ENCODE results near the gene KLRC2. TPM values are rescaled to one million over a fixed set of nuclear protein-coding genes. Genes with fewer than 3 reads are reported as not detected.
"Not testable (repeated sequence)": the region's sequence is repeated elsewhere in the genome, so short reads cannot be mapped to it uniquely, and the experiment has no call there.

The KLRC2 gene
- total RNA-seq, 3 donors from 2014 or later (not counting 1 experiment from before 2014, with no cell fraction given), result 3.0 to 57.5 (median 11.4) TPM

DNA sequence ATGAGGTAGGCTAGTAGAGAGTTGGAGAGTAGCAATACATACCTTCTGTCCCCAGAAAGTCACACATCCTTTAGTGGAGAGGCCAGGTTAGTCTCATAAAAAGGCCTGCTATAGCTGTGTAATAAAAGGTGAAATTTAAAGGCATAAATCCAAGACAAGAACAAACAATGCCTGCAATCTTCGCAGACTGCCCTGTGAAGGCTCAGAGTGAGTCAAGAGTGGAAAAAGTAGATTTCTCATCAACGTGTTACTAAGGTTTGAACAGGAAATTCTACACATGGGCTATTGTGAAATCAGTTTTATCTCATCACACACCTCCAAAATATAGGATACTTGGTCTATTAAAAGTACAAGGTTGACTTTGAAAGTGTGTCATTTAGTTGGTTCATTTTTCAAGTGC, 17.3 kb upstream of the KLRC2 start, which contains the start of gene KLRC1:
Gene KLRC1, minus strand, starts transcription at position 222 of the 400 bp plus-strand sequence. CDS start 2,221 bp downstream, outside the sequence.
- 26% methylated on average over 2 of the region's 2 CpGs for WGBS (ENCODE audit: insufficient coverage)

DNA sequence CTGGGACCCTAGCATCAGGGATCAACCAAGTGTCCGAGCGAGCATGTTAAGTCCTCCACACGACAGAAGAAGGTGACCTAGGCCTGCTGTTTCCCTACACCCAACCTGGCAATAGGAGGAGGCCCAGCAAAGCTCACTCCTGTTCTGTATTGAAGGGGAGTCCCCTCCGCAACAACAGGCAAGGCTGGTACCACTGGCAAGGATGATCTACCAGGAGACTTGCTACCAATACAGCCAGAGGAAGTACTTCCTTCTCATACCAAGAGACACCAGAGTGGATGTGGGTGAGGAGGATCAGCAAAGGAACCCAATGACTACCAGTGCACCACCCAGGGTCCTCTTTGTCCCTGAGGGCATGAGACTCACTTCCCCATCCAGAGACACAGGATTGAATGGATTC, 12.4 kb upstream of the KLRC2 start:
- H3K36me3 ChIP-seq (ENCODE audit: control insufficient read depth, insufficient read depth, low read length), result peaks cover 25% of the 10 kb centered on the region
- TF ChIP-seq, protein P1, sequence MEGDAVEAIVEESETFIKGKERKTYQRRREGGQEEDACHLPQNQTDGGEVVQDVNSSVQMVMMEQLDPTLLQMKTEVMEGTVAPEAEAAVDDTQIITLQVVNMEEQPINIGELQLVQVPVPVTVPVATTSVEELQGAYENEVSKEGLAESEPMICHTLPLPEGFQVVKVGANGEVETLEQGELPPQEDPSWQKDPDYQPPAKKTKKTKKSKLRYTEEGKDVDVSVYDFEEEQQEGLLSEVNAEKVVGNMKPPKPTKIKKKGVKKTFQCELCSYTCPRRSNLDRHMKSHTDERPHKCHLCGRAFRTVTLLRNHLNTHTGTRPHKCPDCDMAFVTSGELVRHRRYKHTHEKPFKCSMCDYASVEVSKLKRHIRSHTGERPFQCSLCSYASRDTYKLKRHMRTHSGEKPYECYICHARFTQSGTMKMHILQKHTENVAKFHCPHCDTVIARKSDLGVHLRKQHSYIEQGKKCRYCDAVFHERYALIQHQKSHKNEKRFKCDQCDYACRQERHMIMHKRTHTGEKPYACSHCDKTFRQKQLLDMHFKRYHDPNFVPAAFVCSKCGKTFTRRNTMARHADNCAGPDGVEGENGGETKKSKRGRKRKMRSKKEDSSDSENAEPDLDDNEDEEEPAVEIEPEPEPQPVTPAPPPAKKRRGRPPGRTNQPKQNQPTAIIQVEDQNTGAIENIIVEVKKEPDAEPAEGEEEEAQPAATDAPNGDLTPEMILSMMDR (IDR thresholded peaks at IDR 0.05), result no peak
- H3K9me3 Mint-ChIP-seq, result no peaks in the 10 kb centered on the region
- peaks cover 12% of the 10 kb centered on the region for H3K4me1 ChIP-seq (ENCODE audit: control insufficient read depth, insufficient read depth, low read length)
- intact Hi-C loops (cut with micrococcal nuclease), result no loop called here
- no peak overlapping the region for H3K4me3 ChIP-seq (ENCODE audit: low read length)
- H3K4me1 Mint-ChIP-seq, result peaks cover 0 to 23% of the 10 kb centered on the region in 2 donors
- H3K27me3 ChIP-seq (ENCODE audit: control insufficient read depth, insufficient read depth, low read length), result no peaks in the 10 kb centered on the region
- H3K27ac ChIP-seq (ENCODE audit: low read length), result peak overlapping the region; percentile 11
- WGBS (ENCODE audit: insufficient coverage), result 63% methylated on average over 1 of the region's 4 CpGs
- peak in 1 of 2 donors; percentile 9 for DNase-seq
- peak in 1 of 3 donors; percentile 13 for ATAC-seq
- no peaks in the 10 kb centered on the region for H3K27me3 Mint-ChIP-seq (ENCODE audit: low read depth in 2 of 2)
- no peaks in the 10 kb centered on the region for H3K9me3 ChIP-seq (ENCODE audit: control insufficient read depth, insufficient read depth, low read length)
- H3K4me3 Mint-ChIP-seq, result peak overlapping the region; percentile 30
- H3K36me3 Mint-ChIP-seq, result no peaks in the 10 kb centered on the region
- peak overlapping the region in 1 of 2 donors; percentile 86 for H3K27ac Mint-ChIP-seq

More for the DNA sequence above, 17.3 kb upstream of the KLRC2 start, which contains the start of gene KLRC1:
- Mint-ChIP-seq H3K4me1 (peaks cover 16 to 45% of the 10 kb centered on the region in 2 donors), H3K4me3 (peak within 1 kb of the TSS; percentile 67), H3K36me3 (peaks cover 24% of the 10 kb centered on the region), H3K27me3 (ENCODE audit: low read depth in 2 of 2) (no peaks in the 10 kb centered on the region), H3K27ac (peak within 1 kb of the TSS; percentile 52 to 90), H3K9me3 (peaks cover 7 to 14% of the 10 kb centered on the region in 2 donors)
- H3K4me1 ChIP-seq (ENCODE audit: control insufficient read depth, insufficient read depth, low read length), result peaks cover 18% of the 10 kb centered on the region
- H3K27me3 ChIP-seq (ENCODE audit: control insufficient read depth, insufficient read depth, low read length), result no peaks in the 10 kb centered on the region
- intact Hi-C loops (cut with micrococcal nuclease), result loop anchor here (1.0 to 5.0 kb wide), 6 partner anchors 44 to 216 kb away; partner anchors contain the start of gene KLRD1
- ATAC-seq (peak; percentile 59 to 75 (median 75)), DNase-seq (peak in 1 of 2 donors; percentile 26)
- peaks cover 11% of the 10 kb centered on the region for H3K9me3 ChIP-seq (ENCODE audit: control insufficient read depth, insufficient read depth, low read length)
- H3K27ac ChIP-seq (ENCODE audit: low read length), result peak within 1 kb of the TSS; percentile 39
- peaks cover 17% of the 10 kb centered on the region for H3K36me3 ChIP-seq (ENCODE audit: control insufficient read depth, insufficient read depth, low read length)
- peak within 1 kb of the TSS; percentile 55 for H3K4me3 ChIP-seq (ENCODE audit: low read length)
- TF ChIP-seq, protein P1 (IDR thresholded peaks at IDR 0.05), result no peak

DNA sequence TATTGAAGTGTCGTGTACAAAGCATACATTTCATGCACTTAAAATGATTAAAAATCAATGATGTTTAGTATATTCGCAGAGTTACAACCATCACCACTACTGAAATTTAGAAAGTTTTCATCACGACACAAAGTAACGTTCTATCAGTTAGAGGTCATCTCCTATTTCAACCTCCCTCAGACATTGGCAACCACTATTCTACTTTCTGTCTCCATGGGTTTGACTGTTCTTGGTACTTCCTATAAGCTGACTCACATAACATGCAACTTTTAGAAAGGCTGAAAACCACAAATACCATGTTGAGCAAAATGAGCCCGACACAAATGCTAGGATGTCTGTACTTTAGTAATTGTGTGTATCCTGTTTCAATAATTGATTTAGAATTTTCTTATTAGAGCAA, 10.2 kb upstream of the KLRC2 start:
- peak; percentile 73 to 79 (median 75) for ATAC-seq
- H3K27me3 Mint-ChIP-seq (ENCODE audit: low read depth in 2 of 2); H3K27ac ChIP-seq (ENCODE audit: low read length); intact Hi-C loops (cut with micrococcal nuclease); H3K4me3 Mint-ChIP-seq; H3K36me3 Mint-ChIP-seq; H3K9me3 ChIP-seq (ENCODE audit: control insufficient read depth, insufficient read depth, low read length); H3K27me3 ChIP-seq (ENCODE audit: control insufficient read depth, insufficient read depth, low read length); H3K4me3 ChIP-seq (ENCODE audit: low read length); DNase-seq; H3K9me3 Mint-ChIP-seq: not testable (repeated sequence)
- Histone ChIP-seq H3K4me1 (ENCODE audit: control insufficient read depth, insufficient read depth, low read length) (peaks cover 12% of the 10 kb centered on the region), H3K36me3 (ENCODE audit: control insufficient read depth, insufficient read depth, low read length) (peaks cover 25% of the 10 kb centered on the region)
- peak overlapping the region; percentile 18 to 86 for H3K27ac Mint-ChIP-seq
- peaks cover 0 to 24% of the 10 kb centered on the region in 2 donors for H3K4me1 Mint-ChIP-seq
- 35% methylated on average over 3 of the region's 5 CpGs for WGBS (ENCODE audit: insufficient coverage)

DNA sequence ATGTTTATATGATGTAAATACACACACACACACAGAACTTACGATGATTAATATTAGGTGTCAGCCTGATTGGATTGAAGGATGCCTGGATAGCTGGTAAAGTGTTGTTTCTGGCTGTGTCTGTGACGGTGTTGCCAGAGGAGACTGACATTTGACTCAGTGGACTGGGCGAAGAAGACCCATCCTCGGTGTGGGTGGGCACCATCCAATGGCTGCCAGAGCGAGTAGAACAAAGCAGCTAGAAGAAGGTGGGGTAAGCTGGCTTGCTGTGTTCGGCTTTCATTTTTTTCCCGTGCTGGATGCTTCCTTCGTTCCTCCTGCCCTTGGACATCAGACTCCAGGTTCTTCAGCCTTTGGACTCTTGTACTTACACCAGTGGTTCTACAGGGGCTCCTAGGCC, 5.3 kb upstream of the KLRC2 start:
- H3K27ac ChIP-seq (ENCODE audit: low read length); H3K36me3 Mint-ChIP-seq; DNase-seq; intact Hi-C loops (cut with micrococcal nuclease); H3K4me1 ChIP-seq (ENCODE audit: control insufficient read depth, insufficient read depth, low read length); H3K27me3 Mint-ChIP-seq (ENCODE audit: low read depth in 2 of 2); H3K4me1 Mint-ChIP-seq; H3K36me3 ChIP-seq (ENCODE audit: control insufficient read depth, insufficient read depth, low read length); H3K27me3 ChIP-seq (ENCODE audit: control insufficient read depth, insufficient read depth, low read length); H3K4me3 Mint-ChIP-seq; H3K9me3 Mint-ChIP-seq; H3K9me3 ChIP-seq (ENCODE audit: control insufficient read depth, insufficient read depth, low read length); H3K4me3 ChIP-seq (ENCODE audit: low read length); ATAC-seq: not testable (repeated sequence)
- WGBS (ENCODE audit: insufficient coverage), result 92% methylated on average over 7 of the region's 8 CpGs
- peak overlapping the region in 1 of 2 donors; percentile 52 for H3K27ac Mint-ChIP-seq

DNA sequence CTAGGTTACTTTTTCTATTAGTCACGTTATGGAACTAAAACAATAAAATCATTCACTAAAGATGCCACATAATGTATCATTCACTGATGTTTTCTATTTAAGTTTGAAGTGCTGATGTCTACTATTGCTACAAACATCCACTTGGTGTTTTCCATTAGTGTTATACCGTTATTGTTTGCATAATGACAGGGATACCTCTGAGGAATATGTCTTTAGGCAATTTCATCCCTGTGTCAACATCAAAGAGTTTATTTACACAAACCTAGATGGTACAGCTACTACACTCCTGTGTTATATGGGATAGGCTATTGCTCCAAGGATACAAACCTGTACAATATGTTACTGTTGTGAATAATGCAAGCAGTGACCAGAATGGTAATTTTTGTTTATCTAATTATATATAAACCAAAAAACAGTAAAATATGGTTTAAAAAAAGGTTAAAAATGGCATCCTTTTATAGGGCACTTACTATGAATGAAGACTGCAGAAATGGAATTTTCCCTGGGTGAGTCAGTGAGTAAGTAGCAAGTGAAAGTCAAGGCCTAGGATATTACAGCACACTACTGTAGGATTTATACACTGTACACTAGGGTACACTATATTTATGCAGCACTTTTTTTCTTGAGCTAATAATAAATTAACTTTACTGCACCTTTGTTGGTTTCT, 3.9 kb upstream of the KLRC2 start:
- DNase-seq; H3K4me3 ChIP-seq (ENCODE audit: low read length); H3K27ac ChIP-seq (ENCODE audit: low read length); H3K4me3 Mint-ChIP-seq; H3K4me1 ChIP-seq (ENCODE audit: control insufficient read depth, insufficient read depth, low read length); H3K27me3 ChIP-seq (ENCODE audit: control insufficient read depth, insufficient read depth, low read length); H3K36me3 Mint-ChIP-seq; H3K27ac Mint-ChIP-seq; intact Hi-C loops (cut with micrococcal nuclease); H3K9me3 ChIP-seq (ENCODE audit: control insufficient read depth, insufficient read depth, low read length); H3K36me3 ChIP-seq (ENCODE audit: control insufficient read depth, insufficient read depth, low read length); H3K27me3 Mint-ChIP-seq (ENCODE audit: low read depth in 2 of 2); H3K9me3 Mint-ChIP-seq: not testable (repeated sequence)
- peaks cover 0 to 12% of the 10 kb centered on the region in 2 donors for H3K4me1 Mint-ChIP-seq
- ATAC-seq, result peak in 1 of 3 donors; percentile 37
- WGBS (ENCODE audit: insufficient coverage), result no CpG with 5 or more reads among the region's 2 CpGs

DNA sequence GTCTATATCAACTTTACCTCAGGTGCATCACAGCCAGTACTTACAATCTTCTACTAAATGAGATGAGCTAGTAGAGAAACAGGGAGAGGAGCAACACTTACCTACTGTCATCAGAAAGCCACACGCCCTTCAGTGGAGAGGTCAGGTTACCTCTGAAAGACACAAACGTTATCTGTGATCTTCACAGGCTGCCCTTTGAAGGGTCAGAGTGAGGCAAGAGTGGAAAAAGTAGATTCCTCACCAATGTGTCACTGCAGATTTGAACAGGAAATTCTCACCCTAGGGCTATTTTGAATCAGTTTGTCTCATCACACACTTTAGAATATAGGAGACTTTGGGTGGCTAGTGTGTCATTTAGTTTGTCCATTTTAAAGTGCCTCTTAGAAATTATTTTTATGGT, 1.8 kb upstream of the KLRC2 start:
- intact Hi-C loops (cut with micrococcal nuclease); H3K9me3 ChIP-seq (ENCODE audit: control insufficient read depth, insufficient read depth, low read length); H3K36me3 Mint-ChIP-seq; H3K36me3 ChIP-seq (ENCODE audit: control insufficient read depth, insufficient read depth, low read length); H3K4me1 ChIP-seq (ENCODE audit: control insufficient read depth, insufficient read depth, low read length); H3K27me3 Mint-ChIP-seq (ENCODE audit: low read depth in 2 of 2); H3K27ac ChIP-seq (ENCODE audit: low read length); DNase-seq; H3K27me3 ChIP-seq (ENCODE audit: control insufficient read depth, insufficient read depth, low read length); H3K4me3 ChIP-seq (ENCODE audit: low read length); H3K4me3 Mint-ChIP-seq; H3K9me3 Mint-ChIP-seq: not testable (repeated sequence)
- peak in 2 of 3 donors; percentile 70 to 82 for ATAC-seq
- Mint-ChIP-seq H3K27ac (peak overlapping the region in 1 of 2 donors; percentile 11), H3K4me1 (peaks cover 0 to 17% of the 10 kb centered on the region in 2 donors)
- no CpG with 5 or more reads among the region's 2 CpGs for WGBS (ENCODE audit: insufficient coverage)

All from natural killer cell (primary cell).